SIG-M5 (cell line): ENCODE results near the gene ADO.

ENCODE experiments used
- DNase-seq: peaks from one replicate; lab custom pipeline; 2025; lab: John Stamatoyannopoulos, UW

The ADO gene

GRCh38 chr10:62794306-62794705, 10.2 kb upstream of the ADO start:
- no peak for DNase-seq

DNA sequence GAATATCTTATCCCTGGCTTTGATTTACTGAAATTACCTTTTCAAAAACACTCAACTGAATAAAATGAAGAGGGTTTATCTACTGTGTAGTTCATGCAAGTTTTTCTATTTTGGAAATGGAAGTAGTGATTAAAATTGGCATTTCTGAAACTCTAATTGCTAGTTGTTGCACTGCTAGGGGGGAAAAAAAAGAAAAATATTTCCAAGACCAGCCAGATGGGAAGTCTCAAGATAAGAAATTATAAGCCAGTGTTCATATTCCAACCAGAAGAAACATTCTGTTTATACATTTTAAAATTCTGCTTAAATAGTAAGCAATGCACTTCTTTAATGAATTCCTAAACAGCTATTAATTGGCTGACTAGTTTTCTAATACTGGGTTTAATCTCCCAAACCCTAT, 9.4 kb upstream of the ADO start:
- no peak for DNase-seq

- DNase-seq: no peak
Measured at GRCh38 chr10:62795762-62796161, 8.8 kb upstream of the ADO start.

GRCh38 chr10:62796896-62797295, 7.6 kb upstream of the ADO start:
- no peak for DNase-seq

DNA sequence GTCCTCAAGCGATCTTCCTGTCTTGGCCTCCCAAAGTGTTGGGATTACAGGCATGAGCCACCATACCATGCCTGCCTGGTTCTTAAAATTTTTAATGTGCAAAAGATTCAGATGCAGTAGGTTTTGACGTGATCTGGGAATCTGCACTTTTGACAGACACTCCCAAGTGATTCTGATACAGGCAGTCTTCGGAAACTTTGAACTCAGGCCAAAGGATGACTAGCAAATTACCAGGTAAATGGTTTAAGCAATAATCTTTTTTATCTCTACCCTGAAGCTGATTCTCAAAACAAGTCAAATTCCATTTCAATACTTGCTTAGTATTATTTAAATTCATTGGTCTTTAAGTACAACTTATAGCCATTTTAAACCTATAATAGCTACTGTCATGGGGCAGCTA, 2.6 kb upstream of the ADO start:
- DNase-seq: no peak

GRCh38 chr10:62803724-62804355, 680 bp upstream of the ADO start:
- DNase-seq: no peak

- DNase-seq: no peak
Measured at GRCh38 chr10:62805231-62806099, 945 bp downstream of the ADO start.

DNA sequence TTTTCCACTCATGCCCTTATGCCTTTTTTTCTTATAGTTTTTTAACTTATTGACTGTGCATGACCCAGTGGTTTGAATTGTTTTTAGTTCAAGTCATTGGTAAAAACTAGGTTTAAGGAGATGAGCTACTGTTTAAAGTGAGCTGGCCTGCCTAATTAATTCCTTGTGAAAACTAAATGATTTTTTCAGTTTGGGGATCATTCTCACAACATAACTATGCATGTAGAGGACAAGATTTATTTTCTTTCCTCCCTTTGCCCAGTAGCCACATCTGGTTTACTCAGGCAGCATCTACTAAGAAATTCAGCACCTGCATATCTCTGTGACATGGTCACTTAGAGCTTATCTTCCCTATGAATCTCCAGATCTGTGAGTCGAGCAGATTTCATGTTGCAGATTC, 1.7 kb downstream of the ADO start:
- DNase-seq: no peak

GRCh38 chr10:62810156-62810902, 5.8 kb downstream of the ADO start:
- no peak for DNase-seq

GRCh38 chr10:62811159-62811875, 6.8 kb downstream of the ADO start:
- DNase-seq: no peak

DNA sequence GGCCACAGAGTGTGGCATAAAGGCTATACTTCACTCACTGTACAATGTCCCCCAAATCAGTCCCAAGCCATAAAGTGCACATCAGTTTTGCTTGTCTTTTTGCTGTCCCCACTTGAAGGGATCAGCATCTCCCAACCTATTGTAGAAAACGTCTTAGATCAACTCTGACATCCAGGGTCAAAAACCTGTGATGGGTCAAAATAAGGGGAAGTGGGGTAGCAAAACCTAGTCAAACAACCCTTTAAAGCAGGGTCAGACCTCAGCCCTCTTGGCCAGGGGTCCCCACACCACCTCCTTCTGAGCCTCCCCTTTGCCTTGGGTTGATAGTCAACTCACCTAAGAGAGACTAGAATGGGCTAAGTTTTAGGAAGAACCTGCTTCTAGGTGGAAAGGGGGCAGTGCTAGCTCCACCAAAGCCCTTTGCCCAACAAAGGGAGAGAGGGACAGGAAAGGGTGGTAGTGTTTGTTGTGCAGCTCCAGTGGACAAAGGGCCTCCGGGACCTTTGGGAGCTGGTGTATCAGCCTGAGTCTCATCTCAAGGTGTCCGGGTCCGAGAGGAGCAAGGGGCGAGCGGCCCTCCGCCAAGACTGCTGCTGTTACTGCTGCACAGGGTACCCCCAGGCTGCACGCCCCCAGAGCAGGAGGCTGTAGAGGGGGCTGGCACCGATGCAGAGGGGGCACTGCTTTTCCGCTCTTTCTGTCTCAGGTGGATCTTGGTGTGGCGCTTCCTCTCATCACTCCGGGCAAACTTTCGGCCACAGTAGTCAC, 8.3 kb downstream of the ADO start:
- no peak for DNase-seq

GRCh38 chr10:62813453-62813852, 8.9 kb downstream of the ADO start:
- DNase-seq: no peak

- no peak for DNase-seq
Measured at GRCh38 chr10:62813981-62814380, 9.5 kb downstream of the ADO start.

DNA sequence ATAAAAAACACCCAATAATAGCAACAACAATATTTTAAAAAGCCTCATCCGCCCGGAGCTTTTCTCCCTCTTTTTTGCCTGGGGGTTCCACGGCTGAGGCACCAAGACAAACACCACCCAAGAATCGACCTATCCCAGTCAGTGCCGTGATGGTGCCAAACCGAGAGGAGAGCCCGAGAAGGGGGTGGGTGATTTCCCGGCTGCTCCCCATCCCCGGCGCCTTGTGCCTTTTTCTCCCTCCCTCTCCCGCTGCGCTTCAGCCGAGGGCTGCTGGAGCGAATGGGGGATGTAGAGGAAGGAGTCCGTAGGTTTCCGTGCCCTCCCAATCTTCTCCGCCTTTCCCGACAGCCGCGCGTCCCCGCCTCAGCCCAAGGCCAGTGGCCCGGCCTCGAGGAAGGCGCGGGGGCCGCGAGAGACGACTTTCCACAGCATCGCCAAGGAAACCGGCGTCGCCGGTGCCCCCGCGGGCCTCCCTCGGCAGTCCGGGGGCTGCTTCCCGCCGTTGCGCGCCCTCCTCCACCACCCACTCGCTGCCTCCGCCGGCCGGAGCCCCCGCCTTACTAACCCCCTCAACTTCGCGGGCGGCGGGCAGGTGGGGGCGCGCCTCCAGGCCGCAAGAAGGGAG, 10.3 kb downstream of the ADO start:
- DNase-seq: no peak

DNA sequence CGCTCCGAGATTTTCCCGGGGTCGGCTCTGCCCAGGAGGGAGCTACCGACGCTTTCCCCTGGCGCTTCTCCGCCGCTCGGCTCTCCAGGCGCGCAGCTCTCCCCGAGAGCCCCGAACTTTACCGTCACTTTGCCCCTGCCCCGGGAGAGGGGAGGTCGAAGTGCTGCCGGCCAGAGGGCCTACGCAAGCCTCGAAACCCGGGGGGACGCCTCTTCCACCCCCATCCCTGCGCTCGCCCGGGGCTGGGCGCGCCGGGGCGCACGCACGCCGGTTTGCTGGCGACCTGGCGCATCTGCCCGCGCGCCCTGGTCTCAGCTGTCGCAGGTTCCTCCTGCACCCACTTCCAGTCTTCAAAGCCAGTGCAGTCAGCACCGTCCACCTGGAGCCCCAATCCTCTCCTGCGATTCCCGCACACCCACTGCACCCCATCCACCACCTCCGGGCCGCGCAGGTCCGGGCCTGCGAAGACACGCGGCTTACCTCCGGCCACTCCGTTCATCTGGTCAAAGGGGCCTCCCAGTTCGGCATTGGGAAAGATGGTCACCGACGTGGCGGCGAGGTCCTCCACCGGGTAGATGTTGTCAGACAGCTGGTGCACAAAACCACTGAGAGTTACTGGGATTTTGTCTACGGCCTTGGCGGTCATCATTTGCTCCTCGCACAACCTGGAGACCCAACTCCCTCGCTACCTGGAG, 11.0 kb downstream of the ADO start:
- DNase-seq: no peak

- DNase-seq: no peak
Measured at GRCh38 chr10:62816076-62816330, 11.5 kb downstream of the ADO start.

DNA sequence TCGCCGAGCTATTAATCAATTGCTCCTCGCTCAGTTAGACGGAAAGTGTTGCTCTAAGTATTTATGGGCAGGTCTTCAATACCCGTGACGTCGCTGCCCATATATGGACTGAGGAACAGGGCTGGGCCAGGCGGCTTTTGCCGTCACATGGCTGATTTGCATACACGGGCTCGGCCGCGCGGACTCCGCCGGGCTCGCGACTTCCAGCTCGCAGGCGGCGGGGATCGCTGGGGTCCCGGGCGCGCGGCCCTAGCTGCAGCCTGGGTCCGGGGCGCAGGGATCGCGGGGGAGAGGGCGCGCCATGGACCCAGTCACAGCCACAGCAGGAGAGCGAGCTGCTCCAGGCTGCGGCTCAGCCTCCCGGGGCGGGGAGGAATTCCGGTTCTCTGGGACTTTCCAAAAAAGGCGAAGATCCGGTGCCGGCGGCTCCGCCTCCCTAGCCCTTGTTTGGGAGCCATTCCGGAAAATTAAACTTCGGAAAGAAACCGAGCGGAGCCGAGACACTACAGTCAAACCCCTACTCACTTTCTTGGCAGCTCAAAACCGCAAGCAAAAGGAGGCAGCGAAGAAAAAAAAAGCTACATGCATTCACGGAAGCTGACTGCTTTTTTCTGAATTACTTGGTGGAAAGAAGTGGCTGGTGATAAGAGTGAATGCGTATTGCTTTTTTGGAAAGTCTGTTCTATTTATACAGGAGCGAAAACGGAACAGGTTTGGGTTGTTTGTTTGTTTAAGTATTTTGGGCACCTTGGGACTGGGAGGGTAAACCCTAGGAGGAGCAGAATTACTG, 12.0 kb downstream of the ADO start, which contains the start of gene EGR2:
EGR2 (minus strand) TSS at position 36 of the 790 bp plus-strand sequence. CDS start 337 bp downstream, outside the sequence.
- peak; percentile 84 for DNase-seq

- DNase-seq: no peak
Measured at GRCh38 chr10:62817121-62817765, 12.7 kb downstream of the ADO start.

DNA sequence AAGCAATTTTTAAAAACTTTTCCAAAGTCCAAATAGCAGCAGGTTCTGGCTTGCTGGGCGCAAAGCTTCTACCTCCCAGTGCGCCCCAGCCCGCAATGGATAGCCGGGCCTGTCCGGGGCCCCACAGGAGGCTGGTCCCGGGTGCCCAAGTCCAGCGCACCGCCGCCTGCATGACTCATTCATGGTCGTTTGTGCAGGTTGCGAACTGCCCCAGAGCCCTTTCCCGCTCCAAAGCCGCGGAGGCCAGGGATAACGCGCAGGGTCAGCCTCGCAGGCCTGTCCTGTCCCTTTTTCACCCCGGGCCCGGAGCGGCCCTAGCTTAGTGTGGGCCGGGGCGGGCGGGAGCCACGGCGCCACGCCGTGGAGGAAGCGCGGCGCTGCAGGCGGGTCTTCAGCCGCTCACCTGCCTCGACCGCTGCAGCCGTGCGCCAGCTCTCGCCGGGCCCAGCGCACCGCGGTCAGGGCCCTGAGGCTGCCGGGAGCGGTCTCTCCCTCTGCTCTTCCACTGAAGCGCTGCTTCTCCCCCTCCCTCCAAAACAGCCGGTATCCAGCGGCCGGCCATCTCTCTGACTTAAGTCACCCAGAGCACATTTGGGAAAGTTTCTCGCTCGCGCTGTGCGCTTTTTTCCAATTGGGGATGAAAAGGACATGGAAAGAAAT, 13.4 kb downstream of the ADO start:
- DNase-seq: no peak
